OCI-LY7 (cell line): Measurements from ENCODE around the gene FBN2.

Source experiments
- CTCF ChIP-seq: fragments of 200-600 bp; sonication (generic); conservative IDR thresholded peaks from 2 replicates; pipeline ENCODE4 v1.5.1; 2014; ENCODE audit warnings: mild to moderate bottlenecking, antibody characterized with exemption, low read length, moderate library complexity, mixed read lengths
- EZH2phosphoT487 ChIP-seq: fragments of 200-600 bp; sonication (generic); IDR thresholded peaks from 2 replicates; pipeline ENCODE4 v1.6.1; 2018; ENCODE audit warnings: low read depth, borderline replicate concordance, mild to moderate bottlenecking, mixed run types, antibody characterized with exemption, low read length, moderate library complexity, mixed read lengths

GRCh38 chr5:128469912-128470311, 68.1 kb downstream of the FBN2 start:
- TF ChIP-seq CTCF = no peak
- TF ChIP-seq EZH2phosphoT487 = no peak
